GM12878 (cell line): Measurements from ENCODE around the gene PLEKHN1. TPM values are rescaled to one million over a fixed set of nuclear protein-coding genes. Genes with fewer than 3 reads are reported as not detected.

Source experiments
- ATAC-seq: fragments of 200-7000 bp; cut with Tn5 transposase; 3 replicates; pipeline ENCODE4 v1.9.1; 2020; ENCODE audit warnings: mild to moderate bottlenecking, moderate library complexity
- BruUV-seq: library from RNA; stranded (reverse); fragments of 400-500 nt; replicated peaks from 2 replicates; lab custom pipeline; 2021; lab: Mats Ljungman, UMichigan
- CTCF ChIA-PET: fragments of 300-600 bp; sonication (Branson Sonifier 250); formaldehyde crosslinking; extraction: SDS; loops from one replicate; lab custom pipeline; 2021; ENCODE audit warnings: inconsistent platforms; lab: Yijun Ruan, JAX
- POLR2A ChIA-PET: fragments of 350-600 bp; formaldehyde crosslinking; extraction: SDS; loops from one replicate; lab custom pipeline; 2021; ENCODE audit warnings: inconsistent platforms; lab: Charles Lee
- RAD21 ChIA-PET: fragments of 300-600 bp; sonication (Branson Sonifier 250); formaldehyde crosslinking; loops from one replicate; lab custom pipeline; 2023; ENCODE audit warnings: antibody characterized with exemption; ENCODE audit not compliant: unreplicated experiment; lab: Charles Lee
- SMC1A ChIA-PET: fragments of 300-600 bp; sonication (Branson Sonifier 250); formaldehyde crosslinking; loops from one replicate; lab custom pipeline; 2023; ENCODE audit not compliant: unreplicated experiment, uncharacterized antibody; lab: Charles Lee
- DNase-seq: peaks from one replicate; pipeline ENCODE4 v3.0.0-alpha.2; 2011; ENCODE audit warnings: low read depth, low spot score
- FAIRE-seq: peaks from 3 replicates; lab custom pipeline; 2011; peaks lifted over from hg19 to GRCh38; lab: Jason Lieb, UNC
- H2AFZ ChIP-seq: 2 replicates; pipeline ENCODE4 v1.6.0; 2011; ENCODE audit warnings: low read depth, low read length, control low read depth; ENCODE audit not compliant: control insufficient read depth
- H3K27ac ChIP-seq: 2 replicates; pipeline ENCODE4 v1.5.1; 2011; ENCODE audit warnings: control low read depth; ENCODE audit not compliant: control insufficient read depth, insufficient read depth
- H3K27me3 ChIP-seq, 2 experiments: replicated peaks in 1 of 2; 2 replicates each; pipeline versions ENCODE4 v1.6.0 to v1.6.1; 2011; ENCODE audit warnings: low read length in 1 of 2; ENCODE audit not compliant: control insufficient read depth in 2 of 2, insufficient read depth in 2 of 2
- H3K36me3 ChIP-seq, 2 experiments: 2 replicates each; pipeline ENCODE4 v1.5.1; 2011; ENCODE audit warnings: low read length in 1 of 2; ENCODE audit not compliant: control insufficient read depth in 2 of 2, insufficient read depth in 2 of 2
- H3K4me1 ChIP-seq: 2 replicates; pipeline ENCODE4 v1.6.1; 2011; ENCODE audit warnings: mild to moderate bottlenecking, low read length, moderate library complexity, mixed read lengths; ENCODE audit not compliant: control insufficient read depth, insufficient read depth
- H3K4me2 ChIP-seq: 2 replicates; pipeline ENCODE4 v1.6.0; 2011; ENCODE audit warnings: control low read depth; ENCODE audit not compliant: control insufficient read depth, insufficient read depth
- H3K4me3 ChIP-seq: fragments of 200-600 bp; sonication (generic); 2 replicates; pipeline ENCODE4 v1.5.1; 2016
- H3K79me2 ChIP-seq: 2 replicates; pipeline ENCODE4 v1.6.0; 2011; ENCODE audit warnings: low read length; ENCODE audit not compliant: control insufficient read depth, insufficient read depth
- H3K9ac ChIP-seq: 2 replicates; pipeline ENCODE4 v1.8.0; 2011; ENCODE audit warnings: low read length, control low read depth, mixed read lengths; ENCODE audit not compliant: control insufficient read depth, insufficient read depth
- H3K9me3 ChIP-seq: replicated peaks from 3 replicates; pipeline ENCODE4 v1.5.1; 2011; ENCODE audit warnings: mild to moderate bottlenecking, low read length; ENCODE audit not compliant: control insufficient read depth, insufficient read depth
- H4K20me1 ChIP-seq: 2 replicates; pipeline ENCODE4 v1.6.0; 2011; ENCODE audit not compliant: control insufficient read depth, insufficient read depth
- ASH2L ChIP-seq: fragments of 300-600, 200-600 bp; sonication (generic); IDR thresholded peaks from 2 replicates; pipeline ENCODE4 v1.6.1; 2017; ENCODE audit warnings: low read depth, mild to moderate bottlenecking, borderline replicate concordance
- BCL11A ChIP-seq: IDR thresholded peaks from 2 replicates; pipeline ENCODE4 v1.6.1; 2011; ENCODE audit warnings: low read depth, low read length
- BMI1 ChIP-seq: fragments of 450-650 bp; IDR thresholded peaks from 2 replicates; pipeline ENCODE4 v1.6.1; 2016; ENCODE audit warnings: mild to moderate bottlenecking, moderate library complexity, borderline replicate concordance
- CBX3 ChIP-seq: fragments of 200-600 bp; sonication (generic); IDR thresholded peaks from 2 replicates; pipeline ENCODE4 v1.6.1; 2016; ENCODE audit warnings: low read depth, borderline replicate concordance
- JUNB ChIP-seq: IDR thresholded peaks from 2 replicates; pipeline ENCODE4 v1.6.1; 2016; ENCODE audit warnings: antibody characterized with exemption, mild to moderate bottlenecking
- KAT2A ChIP-seq: conservative IDR thresholded peaks from 2 replicates; pipeline ENCODE4 v1.6.1; 2011; ENCODE audit warnings: low read depth, low read length; ENCODE audit not compliant: control insufficient read depth
- MEF2A ChIP-seq: IDR thresholded peaks from 2 replicates; pipeline ENCODE4 v1.6.1; 2011; ENCODE audit warnings: low read depth, mild to moderate bottlenecking, low read length, moderate library complexity; ENCODE audit not compliant: insufficient read depth
- POU2F2 ChIP-seq: IDR thresholded peaks from 3 replicates; pipeline ENCODE4 v1.6.1; 2011; ENCODE audit warnings: low read depth, mild to moderate bottlenecking, low read length, borderline replicate concordance
- RBBP5 ChIP-seq: fragments of 200-600 bp; sonication (generic); conservative IDR thresholded peaks from 2 replicates; pipeline ENCODE4 v1.6.1; 2016
- RELA ChIP-seq: fragments of 450-650 bp; IDR thresholded peaks from 2 replicates; pipeline ENCODE4 v1.8.0; 2014; ENCODE audit warnings: borderline replicate concordance; ENCODE audit not compliant: partially characterized antibody
- RFX5 ChIP-seq: IDR thresholded peaks from 2 replicates; pipeline ENCODE4 v1.6.1; 2011; ENCODE audit warnings: low read depth, low read length, improper control_type of control experiment
- SKIL ChIP-seq: fragments of 450-650 bp; IDR thresholded peaks from 2 replicates; pipeline ENCODE4 v1.6.1; 2017; ENCODE audit warnings: mild to moderate bottlenecking, low read depth, inconsistent platforms; ENCODE audit not compliant: poor library complexity, severe bottlenecking
- SMARCA5 ChIP-seq: fragments of 450-650 bp; IDR thresholded peaks from 2 replicates; pipeline ENCODE4 v1.6.1; 2017; ENCODE audit warnings: mild to moderate bottlenecking
- TCF12 ChIP-seq: IDR thresholded peaks from 2 replicates; pipeline ENCODE4 v1.6.1; 2011; ENCODE audit warnings: low read depth, mild to moderate bottlenecking, low read length
- WGBS: methylation state at CpG from one replicate; pipeline ENCODE4 v1.1.6; 2016; ENCODE audit warnings: low lambda C conversion rate; ENCODE audit not compliant: insufficient replicate concordance, insufficient coverage; ENCODE audit errors: missing lambda C conversion rate; 5-methylcytosine and 5-hydroxymethylcytosine counted together
- in situ Hi-C: fragments of 300-500 bp; cut with MboI; formaldehyde crosslinking; loops from 9 replicates; pipeline ENCODE4 v1.14.3; 2018; ENCODE audit warnings: mixed read lengths
- intact Hi-C: fragments of 100-400 bp; cut with micrococcal nuclease; formaldehyde crosslinking; loops from one replicate; pipeline ENCODE4 v1.14.2; 2022; ENCODE audit not compliant: unreplicated experiment
- polyA plus RNA-seq, 11 experiments: library from polyadenylated mRNA; depleted of rRNA in 4 of 11; unstranded in 6 of 11; stranded (reverse) in 5 of 11; fragments of >200 nt; fragmentation: Nextera tagmentation in 4 of 11; fragmentation: Illumina TruSeq in 1 of 11; extraction: Ambion mirVana in 4 of 11; extraction: Trizol in 1 of 11; gene quantifications; 1 replicate in 1 of 11; 2 replicates in 10 of 11; pipeline versions ENCODE4 v1.2.1 to v1.2.3, GENCODE V29; 2011 to 2016; ENCODE audit warnings: inconsistent platforms in 2 of 11, missing spikeins in 2 of 11, low read depth in 1 of 11
- total RNA-seq, 4 experiments: library from RNA; depleted of rRNA in 3 of 4; stranded (reverse); fragments of >200 nt in 3 of 4; fragmentation: Illumina TruSeq in 1 of 4; extraction: Trizol in 1 of 4; gene quantifications; 2 replicates each; pipeline versions ENCODE4 v1.2.1 to v1.2.3, GENCODE V29; 2013 to 2021
- TF ChIP-seq, protein P1 (sequence below): fragments of 450-650 bp; IDR thresholded peaks from 2 replicates; pipeline ENCODE4 v1.6.1; 2017; ENCODE audit warnings: mild to moderate bottlenecking
- TF ChIP-seq, protein P2 (sequence below): IDR thresholded peaks from 2 replicates; pipeline ENCODE4 v1.6.1; 2011; ENCODE audit warnings: low read depth, low read length, improper control_type of control experiment, borderline replicate concordance

Gene PLEKHN1
- total and polyA plus RNA-seq, 10 of the 15 experiments (the other 5 are each of a cell fraction or from before 2014, with no cell fraction given): 0.04 to 0.26 (median 0.18) TPM; not detected in 6

GRCh38 chr1:981955-982558 is 15.8 kb downstream of the PLEKHN1 start, which contains the start of gene PERM1:
Gene PERM1 (minus strand): TSS chr1:982093. CDS start chr1:981029, 1,064 bp downstream.
- DNase-seq: no peak
- H3K9ac ChIP-seq: no peak within 1 kb of the TSS
- no peaks in the 10 kb centered on the region; the same call in 2 of the 3 replicates for H3K9me3 ChIP-seq
- POLR2A ChIA-PET: interaction anchor here (0.8 kb wide), 2 partner anchors 15 to 32 kb away, joined by 3 read pairs; partner anchors contain the start of genes ISG15 and PLEKHN1
- 38% methylated on average over 28 of the region's 28 CpGs for WGBS
- no peak for ATAC-seq
- intact Hi-C loops: no loop called here
- FAIRE-seq: no peak
- H3K27me3 ChIP-seq: no peaks in the 10 kb centered on the region
- no peaks in the 10 kb centered on the region for H4K20me1 ChIP-seq
- RAD21 ChIA-PET: interaction anchor here (1.0 to 2.2 kb wide), 6 partner anchors 8 to 309 kb away, joined by 3 to 16 read pairs (median 6); partner anchors contain the start of gene ISG15
- TF ChIP-seq KAT2A: no peak
- TF ChIP-seq POU2F2: no peak
- no peak for TF ChIP-seq TCF12
- no peak for TF ChIP-seq BMI1
- TF ChIP-seq, protein P1, sequence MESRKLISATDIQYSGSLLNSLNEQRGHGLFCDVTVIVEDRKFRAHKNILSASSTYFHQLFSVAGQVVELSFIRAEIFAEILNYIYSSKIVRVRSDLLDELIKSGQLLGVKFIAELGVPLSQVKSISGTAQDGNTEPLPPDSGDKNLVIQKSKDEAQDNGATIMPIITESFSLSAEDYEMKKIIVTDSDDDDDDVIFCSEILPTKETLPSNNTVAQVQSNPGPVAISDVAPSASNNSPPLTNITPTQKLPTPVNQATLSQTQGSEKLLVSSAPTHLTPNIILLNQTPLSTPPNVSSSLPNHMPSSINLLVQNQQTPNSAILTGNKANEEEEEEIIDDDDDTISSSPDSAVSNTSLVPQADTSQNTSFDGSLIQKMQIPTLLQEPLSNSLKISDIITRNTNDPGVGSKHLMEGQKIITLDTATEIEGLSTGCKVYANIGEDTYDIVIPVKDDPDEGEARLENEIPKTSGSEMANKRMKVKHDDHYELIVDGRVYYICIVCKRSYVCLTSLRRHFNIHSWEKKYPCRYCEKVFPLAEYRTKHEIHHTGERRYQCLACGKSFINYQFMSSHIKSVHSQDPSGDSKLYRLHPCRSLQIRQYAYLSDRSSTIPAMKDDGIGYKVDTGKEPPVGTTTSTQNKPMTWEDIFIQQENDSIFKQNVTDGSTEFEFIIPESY: no peak
- TF ChIP-seq RELA: no peak
- TF ChIP-seq BCL11A: no peak
- no peak for TF ChIP-seq SKIL
- TF ChIP-seq MEF2A: no peak
- no peak for TF ChIP-seq CBX3
- no peak for TF ChIP-seq SMARCA5
- TF ChIP-seq ASH2L: no peak
- no peak for TF ChIP-seq JUNB
- no peak for TF ChIP-seq RFX5
- TF ChIP-seq, protein P2, sequence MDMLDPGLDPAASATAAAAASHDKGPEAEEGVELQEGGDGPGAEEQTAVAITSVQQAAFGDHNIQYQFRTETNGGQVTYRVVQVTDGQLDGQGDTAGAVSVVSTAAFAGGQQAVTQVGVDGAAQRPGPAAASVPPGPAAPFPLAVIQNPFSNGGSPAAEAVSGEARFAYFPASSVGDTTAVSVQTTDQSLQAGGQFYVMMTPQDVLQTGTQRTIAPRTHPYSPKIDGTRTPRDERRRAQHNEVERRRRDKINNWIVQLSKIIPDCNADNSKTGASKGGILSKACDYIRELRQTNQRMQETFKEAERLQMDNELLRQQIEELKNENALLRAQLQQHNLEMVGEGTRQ: no peak
- TF ChIP-seq RBBP5: no peak
- no peak within 1 kb of the TSS for H3K4me3 ChIP-seq
- CTCF ChIA-PET: interaction anchor here (1.6 to 8.0 kb wide), 7 partner anchors 11 to 310 kb away, joined by 4 to 56 read pairs (median 12); no protein-coding TSS in a partner anchor
- SMC1A ChIA-PET: interaction anchor here (0.7 to 2.2 kb wide), 4 partner anchors 15 to 228 kb away, joined by 3 to 5 read pairs (median 4); partner anchors contain the start of gene PLEKHN1
- no peaks in the 10 kb centered on the region for H3K79me2 ChIP-seq
- no peak within 1 kb of the TSS for H2AFZ ChIP-seq
- no peaks in the 10 kb centered on the region for H3K36me3 ChIP-seq
- H3K4me1 ChIP-seq: no peaks in the 10 kb centered on the region
- H3K4me2 ChIP-seq: no peak within 1 kb of the TSS
- H3K27ac ChIP-seq: no peak within 1 kb of the TSS
- in situ Hi-C loops: loop anchor here (5.0 kb wide), 1 partner anchor 80 kb away; no protein-coding TSS in a partner anchor
- no TSS peak for BruUV-seq
